GM12878 (cell line): ENCODE results near the gene GHRL.

Experiments
- CTCF ChIP-seq, 3 experiments: IDR thresholded peaks in 2 of 3; conservative IDR thresholded peaks in 1 of 3; 2 replicates each; pipeline ENCODE4 v1.5.1; 2011; ENCODE audit warnings: low read depth in 3 of 3, low read length in 3 of 3, mild to moderate bottlenecking in 3 of 3, control low read depth in 2 of 3, moderate library complexity in 2 of 3, inconsistent platforms in 1 of 3, mixed read lengths in 1 of 3; ENCODE audit not compliant: control insufficient read depth in 2 of 3, insufficient read depth in 1 of 3; ENCODE audit errors: extremely low read depth in 1 of 3
- EP300 ChIP-seq, 2 experiments: fragments of 150-350 bp in 1 of 2; IDR thresholded peaks; 2 replicates each; pipeline ENCODE4 v1.6.1; 2011 to 2012; ENCODE audit warnings: low read depth in 2 of 2, low read length in 2 of 2, borderline replicate concordance in 1 of 2, improper control_type of control experiment in 1 of 2, inconsistent platforms in 1 of 2; ENCODE audit not compliant: control insufficient read depth in 1 of 2
- POLR2A ChIP-seq: IDR thresholded peaks from 2 replicates; pipeline ENCODE4 v1.6.1; 2011; ENCODE audit warnings: low read depth, mild to moderate bottlenecking, low read length
- POLR2AphosphoS5 ChIP-seq: IDR thresholded peaks from 2 replicates; pipeline ENCODE4 v1.6.1; 2011; ENCODE audit warnings: mild to moderate bottlenecking, low read length, inconsistent platforms
- RAD51 ChIP-seq: fragments of 450-650 bp; IDR thresholded peaks from 2 replicates; pipeline ENCODE4 v1.6.1; 2016; ENCODE audit warnings: moderate library complexity, mild to moderate bottlenecking, inconsistent platforms
- RFX5 ChIP-seq: IDR thresholded peaks from 2 replicates; pipeline ENCODE4 v1.6.1; 2011; ENCODE audit warnings: low read depth, low read length, improper control_type of control experiment
- SRF ChIP-seq, 2 experiments: IDR thresholded peaks; 2 replicates each; pipeline ENCODE4 v1.6.1; 2011; ENCODE audit warnings: low read depth in 2 of 2, low read length in 2 of 2, mild to moderate bottlenecking in 1 of 2, moderate library complexity in 1 of 2
- SUZ12 ChIP-seq: fragments of 200-600 bp; sonication (generic); IDR thresholded peaks from one replicate; pipeline ENCODE4 v1.6.1; 2018; ENCODE audit warnings: antibody characterized with exemption, mild to moderate bottlenecking; ENCODE audit not compliant: unreplicated experiment
- YY1 ChIP-seq: IDR thresholded peaks from 2 replicates; pipeline ENCODE4 v1.6.1; 2011; ENCODE audit warnings: low read depth, mild to moderate bottlenecking, low read length

- no peak for TF ChIP-seq SUZ12
- no peak for TF ChIP-seq CTCF (IDR thresholded peaks at IDR 0.05 in 2 of 3, conservative IDR thresholded peaks at IDR 0.05 in 1 of 3; ENCODE audit: control insufficient read depth in 2 of 3, extremely low read depth in 1 of 3, insufficient read depth in 1 of 3, low read depth in 3 of 3, low read length in 3 of 3)
- TF ChIP-seq EP300 (IDR thresholded peaks at IDR 0.05; ENCODE audit: borderline replicate concordance in 1 of 2, control insufficient read depth in 1 of 2, low read depth in 2 of 2, low read length in 2 of 2): no peak
- TF ChIP-seq RAD51: no peak
- no peak for TF ChIP-seq YY1
- TF ChIP-seq SRF (IDR thresholded peaks at IDR 0.05; ENCODE audit: low read depth in 2 of 2, low read length in 2 of 2): no peak
- no peak for TF ChIP-seq POLR2AphosphoS5
- TF ChIP-seq RFX5: no peak
- no peak for TF ChIP-seq POLR2A
These were observed 19.0 kb upstream of the GHRL start for GRCh38 chr3:10311710-10312109.
